A549 (cell line): Measurements from ENCODE around the gene SELPLG. TPM values are rescaled to one million over a fixed set of nuclear protein-coding genes. Genes with fewer than 3 reads are reported as not detected.

Experiments used
- ATAC-seq, 2 experiments: fragments of 200-7000 bp in 1 of 2; fragments of >200 bp in 1 of 2; cut with Nextera tagmentation in 1 of 2; cut with Tn5 transposase in 1 of 2; 3 replicates each; pipeline versions ENCODE4 v1.8.0 to v1.9.1; 2018 to 2020; ENCODE audit warnings: mild to moderate bottlenecking in 1 of 2, moderate library complexity in 1 of 2
- CTCF ChIA-PET: fragments of 300-600 bp; sonication (Branson Sonifier 250); formaldehyde crosslinking; extraction: SDS; loops from one replicate; lab custom pipeline; 2021; ENCODE audit warnings: antibody characterized with exemption, inconsistent platforms; lab: Yijun Ruan, JAX
- POLR2A ChIA-PET: fragments of 350-600 bp; formaldehyde crosslinking; extraction: SDS; loops from one replicate; lab custom pipeline; 2021; ENCODE audit warnings: antibody characterized with exemption, inconsistent platforms; lab: Yijun Ruan, JAX
- DNase-seq, 2 experiments: peaks; one replicate each; pipeline versions ENCODE4 v3.0.0 to v3.0.0-alpha.2; 2011 to 2016; ENCODE audit warnings: low read depth in 1 of 2, low spot score in 1 of 2
- FAIRE-seq: peaks from 2 replicates; lab custom pipeline; 2011; peaks lifted over from hg19 to GRCh38; lab: Jason Lieb, UNC
- H3K27ac ChIP-seq, 2 experiments: fragments of >200 bp; sonication (Bioruptor Twin); formaldehyde crosslinking; 3 replicates each; pipeline ENCODE4 v1.5.1; 2016 to 2017
- H3K4me1 ChIP-seq: fragments of >200 bp; sonication (Bioruptor Twin); formaldehyde crosslinking; 3 replicates; pipeline ENCODE4 v1.6.1; 2016
- H3K4me2 ChIP-seq: fragments of >200 bp; sonication (Bioruptor Twin); formaldehyde crosslinking; 3 replicates; pipeline ENCODE4 v1.6.1; 2016
- H3K4me3 ChIP-seq: fragments of >200 bp; sonication (Bioruptor Twin); formaldehyde crosslinking; 3 replicates; pipeline ENCODE4 v1.5.1; 2016
- H3K9me3 ChIP-seq: fragments of >200 bp; sonication (Bioruptor Twin); formaldehyde crosslinking; 3 replicates; pipeline ENCODE4 v1.6.1; 2016
- CBX2 ChIP-seq: fragments of 200-600 bp; sonication (generic); IDR thresholded peaks from 2 replicates; pipeline ENCODE4 v1.6.1; 2016; ENCODE audit warnings: low read depth, mild to moderate bottlenecking, borderline replicate concordance
- CBX8 ChIP-seq: fragments of 200-600 bp; sonication (generic); IDR thresholded peaks from 2 replicates; pipeline ENCODE4 v1.6.1; 2016
- CEBPB ChIP-seq, 2 experiments: fragments of >200 bp in 1 of 2; sonication (Bioruptor Twin) in 1 of 2; formaldehyde crosslinking in 1 of 2; IDR thresholded peaks; 2 replicates each; pipeline ENCODE4 v1.6.1; 2012 to 2016
- CHD2 ChIP-seq: fragments of 150-350 bp; IDR thresholded peaks from 2 replicates; pipeline ENCODE4 v1.6.1; 2014; ENCODE audit warnings: low read length; ENCODE audit not compliant: partially characterized antibody
- E2F6 ChIP-seq: IDR thresholded peaks from 2 replicates; pipeline ENCODE4 v1.6.1; 2012; ENCODE audit warnings: low read depth, borderline replicate concordance
- HOXB13 ChIP-seq: fragments of 250-450 bp; sonication (Bioruptor Pico); IDR thresholded peaks from 2 replicates; pipeline ENCODE4 v1.5.0; 2020; ENCODE audit warnings: low read depth, mild to moderate bottlenecking, moderate library complexity
- KDM5A ChIP-seq: fragments of 200-600 bp; sonication (generic); IDR thresholded peaks from 2 replicates; pipeline ENCODE4 v1.6.1; 2016; ENCODE audit warnings: antibody characterized with exemption, mild to moderate bottlenecking
- MAFK ChIP-seq: fragments of 450-650 bp; IDR thresholded peaks from 2 replicates; pipeline ENCODE4 v1.6.1; 2014; ENCODE audit not compliant: partially characterized antibody
- MAZ ChIP-seq: fragments of 150-350 bp; IDR thresholded peaks from 2 replicates; pipeline ENCODE4 v1.6.1; 2014; ENCODE audit warnings: antibody characterized with exemption, low read depth, low read length, borderline replicate concordance
- MYC ChIP-seq: IDR thresholded peaks from 2 replicates; pipeline ENCODE4 v1.6.1; 2012; ENCODE audit warnings: mild to moderate bottlenecking, inconsistent platforms, low read length, improper control_type of control experiment, borderline replicate concordance
- NFE2L2 ChIP-seq: fragments of 150-350 bp; conservative IDR thresholded peaks from 2 replicates; pipeline ENCODE4 v1.6.1; 2014; ENCODE audit warnings: low read length
- PBX3 ChIP-seq: IDR thresholded peaks from 2 replicates; pipeline ENCODE4 v1.6.1; 2012
- REST ChIP-seq: fragments of 200-600 bp; sonication (generic); IDR thresholded peaks from 2 replicates; pipeline ENCODE4 v1.6.1; 2016; ENCODE audit warnings: antibody characterized with exemption, mild to moderate bottlenecking, moderate library complexity
- RNF2 ChIP-seq: fragments of 200-600 bp; sonication (generic); IDR thresholded peaks from 2 replicates; pipeline ENCODE4 v1.6.1; 2016; ENCODE audit warnings: low read depth, mild to moderate bottlenecking, antibody characterized with exemption, moderate library complexity, borderline replicate concordance
- TFCP2L1 ChIP-seq: fragments of 250-450 bp; sonication (Bioruptor Pico); IDR thresholded peaks from 2 replicates; pipeline ENCODE4 v1.5.0; 2021; ENCODE audit warnings: mild to moderate bottlenecking
- TP53 ChIP-seq: fragments of 250-450 bp; sonication (Bioruptor Pico); IDR thresholded peaks from 2 replicates; pipeline ENCODE4 v1.5.0; 2021; ENCODE audit warnings: mild to moderate bottlenecking, moderate library complexity
- WGBS: methylation state at CpG from one replicate; pipeline ENCODE4 v1.1.6; 2017; ENCODE audit errors: missing lambda C conversion rate; 5-methylcytosine and 5-hydroxymethylcytosine counted together
- polyA plus RNA-seq, 4 experiments: library from polyadenylated mRNA; depleted of rRNA in 3 of 4; stranded (reverse); fragments of >200 nt; fragmentation: RNase III in 1 of 4; extraction: RNeasy Plus Mini Kit Qiagen cat#74134 plus additional on column Dnase treatment in 1 of 4; gene quantifications; 2 replicates in 3 of 4; 3 replicates in 1 of 4; pipeline ENCODE4 v1.2.3, GENCODE V29; 2011 to 2017

SELPLG gene
- polyA plus RNA-seq, 2 of the 4 experiments (the other 2 are of a cell fraction), result 0.17 to 0.67 TPM

GRCh38 chr12:108606492-108606891, 27.2 kb downstream of the SELPLG start:
- Histone ChIP-seq H3K9me3 (no peaks in the 10 kb centered on the region), H3K4me3 (no peak overlapping the region), H3K4me2 (no peak overlapping the region), H3K27ac (no peak overlapping the region), H3K4me1 (peaks cover under 1% of the 10 kb centered on the region; the same call in 1 of the 3 replicates)
- CTCF ChIA-PET, result interaction anchor here (1.0 to 20.7 kb wide), 3 partner anchors 8 to 39 kb away, joined by 3 to 533 read pairs (median 166); partner anchors contain the start of genes ISCU and SART3
- FAIRE-seq (no peak), DNase-seq (no peak), ATAC-seq (no peak)
- TF ChIP-seq E2F6 (no peak), MYC (no peak), RNF2 (no peak), CBX8 (no peak), TP53 (CRISPR knock-in tag) (no peak), CHD2 (no peak), MAZ (no peak), REST (no peak), MAFK (no peak), TFCP2L1 (CRISPR knock-in tag) (no peak), KDM5A (no peak)
- 89% methylated on average over 9 of the region's 9 CpGs for WGBS
- POLR2A ChIA-PET, result no interaction called here

- Histone ChIP-seq H3K4me3 (no peak overlapping the region), H3K4me2 (no peak overlapping the region), H3K4me1 (no peaks in the 10 kb centered on the region)
- 81% methylated on average over 4 of the region's 4 CpGs for WGBS
- POLR2A ChIA-PET, result no interaction called here
- FAIRE-seq (no peak), ATAC-seq (no peak)
- CTCF ChIA-PET, result interaction anchor here (1.0 to 20.7 kb wide), 3 partner anchors 7 to 39 kb away, joined by 3 to 533 read pairs (median 166); partner anchors contain the start of genes ISCU and SART3
- no peak for TF ChIP-seq PBX3
- no peak for TF ChIP-seq CEBPB (IDR thresholded peaks at IDR 0.05)
- TF ChIP-seq NFE2L2, result no peak
- no peak for TF ChIP-seq E2F6
- no peak for TF ChIP-seq CBX2
- TF ChIP-seq HOXB13 (CRISPR knock-in tag), result no peak
- TF ChIP-seq, all 56 proteins: peak for 0
- no peak for DNase-seq
- Histone ChIP-seq H3K9me3 (no peaks in the 10 kb centered on the region), H3K27ac (no peak overlapping the region)
Measured at GRCh38 chr12:108605690-108606406, 27.8 kb downstream of the SELPLG start.
